CD4-positive, alpha-beta T cell treated with Interleukin-4 for 4 hours (primary cell): ENCODE data around the gene GPR153.

ENCODE experiments used
- DNase-seq: peaks from one replicate; pipeline ENCODE4 v3.0.0-alpha.2; 2020

The GPR153 gene

DNA sequence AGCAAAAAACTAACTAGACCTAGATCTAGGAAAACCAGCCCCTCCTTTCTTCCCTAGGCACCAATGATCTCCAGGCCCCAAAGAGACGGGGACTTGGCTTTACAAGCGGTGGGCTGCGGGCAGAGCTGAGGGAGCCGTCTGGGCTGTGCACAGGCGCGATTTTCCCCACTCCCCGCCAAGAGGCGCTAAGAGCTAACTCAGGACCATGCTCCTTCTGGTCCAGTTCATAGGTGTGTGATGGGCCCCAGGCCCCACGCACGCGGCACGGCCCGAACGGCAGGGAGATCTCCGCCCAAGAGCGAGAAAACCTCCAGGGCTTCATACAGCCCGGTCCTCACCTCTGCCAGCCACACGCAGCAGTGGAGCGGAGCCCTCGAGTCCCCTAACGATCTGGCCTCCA is 7.5 kb upstream of the GPR153 start:
- DNase-seq, result no peak

DNA sequence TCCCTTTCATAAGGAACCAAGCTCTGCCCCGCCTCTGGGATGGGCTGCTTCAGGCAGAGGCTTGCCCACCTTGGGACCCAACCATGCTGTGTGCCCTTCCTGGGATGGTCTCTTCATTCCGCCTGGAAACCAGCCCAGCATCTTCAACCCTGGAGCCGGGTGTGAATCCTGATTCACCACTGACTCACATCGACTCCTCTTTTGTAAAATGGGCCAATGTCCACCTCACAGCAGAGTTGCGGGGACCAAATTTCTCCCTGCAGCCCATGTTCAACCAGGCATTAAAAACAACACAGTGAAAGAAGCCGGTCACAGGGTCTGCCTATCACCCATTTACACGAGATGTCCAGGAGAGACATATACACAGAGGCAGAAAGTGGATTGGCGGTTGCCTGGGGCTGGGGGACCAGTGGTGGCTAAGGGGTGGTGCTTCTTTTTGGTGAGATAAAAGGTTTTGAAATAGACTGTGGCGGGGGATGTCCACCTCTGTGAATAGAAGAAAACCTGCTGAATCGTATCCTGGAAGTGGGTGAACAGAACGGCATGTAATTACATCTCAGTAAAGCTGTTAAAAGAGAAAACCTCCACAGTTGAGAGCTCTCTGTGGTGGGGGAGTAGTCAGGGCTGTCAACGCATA is 6.9 kb upstream of the GPR153 start:
- DNase-seq, result no peak

DNA sequence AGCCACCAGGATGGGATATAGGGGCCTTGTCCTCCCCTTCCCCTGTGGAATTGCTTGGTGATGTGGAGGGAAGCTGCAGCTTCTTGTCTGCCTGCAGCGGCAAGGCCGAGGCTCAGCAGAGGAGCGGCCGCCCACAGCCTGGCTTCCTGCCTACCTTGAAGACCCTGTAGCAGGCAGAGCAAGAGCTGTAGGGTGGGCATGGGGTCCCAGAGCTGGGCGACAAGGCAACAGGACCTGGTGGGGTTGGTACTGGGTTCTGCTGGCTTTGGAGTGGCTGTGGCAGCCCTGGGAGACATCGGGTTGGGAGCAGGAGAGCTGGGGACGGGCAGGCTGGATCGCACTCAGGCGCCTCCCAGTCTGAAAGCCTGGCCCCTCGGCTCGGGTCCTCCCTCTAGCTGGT is 5.7 kb upstream of the GPR153 start:
- DNase-seq, result no peak

DNA sequence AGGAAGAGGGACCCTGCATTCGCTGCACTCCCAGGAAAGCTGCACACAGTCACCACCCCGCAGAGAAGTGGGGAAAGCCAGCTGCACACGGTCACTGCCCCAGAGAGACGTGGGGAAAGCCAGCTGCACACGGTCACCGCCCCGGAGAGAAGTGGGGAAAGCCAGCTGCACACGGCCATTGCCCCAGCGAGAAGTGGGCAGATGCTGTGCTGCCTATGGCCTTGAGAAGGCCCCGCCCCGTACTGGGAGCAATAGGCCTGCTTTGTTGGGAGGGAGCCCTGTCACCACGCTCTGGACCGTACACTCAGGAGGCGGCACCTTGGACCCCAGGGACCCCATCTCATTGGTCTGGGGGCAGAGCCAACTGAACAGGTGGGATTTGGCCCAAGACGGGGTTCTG is 4.3 kb upstream of the GPR153 start:
- no peak for DNase-seq

DNA sequence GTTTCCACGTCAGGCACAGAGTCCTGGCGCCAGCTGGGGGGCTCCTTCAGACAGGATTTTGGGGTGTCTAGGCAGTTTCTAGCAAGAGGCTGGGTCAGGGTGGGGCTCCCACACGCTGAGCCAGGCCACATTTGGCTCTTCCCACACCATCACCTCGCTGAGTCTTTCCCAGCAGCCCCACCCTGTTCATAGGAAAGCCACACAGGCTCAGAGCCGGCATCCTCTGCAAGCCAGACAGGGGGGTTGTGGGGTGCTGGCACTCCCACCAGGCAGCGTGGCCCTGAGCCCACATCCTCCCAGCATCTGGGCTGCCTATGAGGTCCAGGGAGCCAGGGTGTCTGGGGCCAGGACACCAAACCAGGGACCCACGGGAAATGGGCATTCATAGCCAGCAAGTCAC is 2.8 kb upstream of the GPR153 start:
- no peak for DNase-seq

DNA sequence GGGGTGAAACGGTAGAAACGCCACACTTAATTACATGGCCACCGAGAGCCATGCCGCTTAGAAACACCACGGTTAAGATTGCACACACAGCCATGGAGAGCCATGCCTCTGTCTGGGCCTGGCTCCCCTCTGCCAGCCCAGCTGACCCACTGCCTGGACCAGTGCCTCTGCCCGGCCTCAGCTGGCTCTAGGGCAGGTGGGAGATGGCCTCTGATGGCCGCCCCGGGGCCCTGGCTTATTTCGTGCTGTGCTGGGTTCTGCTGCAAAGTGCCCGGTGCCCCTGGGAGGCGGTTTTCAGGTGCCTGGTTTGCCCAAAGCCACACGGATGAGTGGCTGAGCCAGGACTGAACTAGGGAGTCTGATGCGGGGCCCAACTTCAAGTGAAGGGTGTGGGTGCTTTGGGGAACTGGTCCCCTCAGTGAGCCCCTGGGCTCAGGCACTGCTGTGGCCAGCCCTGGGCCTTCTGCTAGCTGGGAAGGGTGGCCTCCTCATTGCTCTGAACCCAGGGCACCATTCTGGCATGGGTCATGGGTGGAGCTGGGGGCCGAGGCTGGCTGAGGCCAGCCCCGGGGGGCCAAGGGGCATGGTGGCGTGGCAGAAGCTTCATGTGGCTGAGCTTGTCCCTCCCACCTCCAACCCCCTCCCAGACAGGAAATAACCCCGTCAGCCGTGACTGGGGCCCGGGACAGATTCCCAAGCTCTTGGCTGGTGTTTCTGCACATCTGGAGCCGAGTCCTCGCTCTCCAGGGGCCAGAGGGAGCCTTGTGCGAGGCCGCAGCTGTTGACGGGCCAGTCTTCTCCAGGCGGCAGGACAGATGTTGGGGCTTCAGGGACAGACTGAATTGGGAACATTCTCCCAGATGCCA is 1.9 kb upstream of the GPR153 start:
- no peak for DNase-seq

DNA sequence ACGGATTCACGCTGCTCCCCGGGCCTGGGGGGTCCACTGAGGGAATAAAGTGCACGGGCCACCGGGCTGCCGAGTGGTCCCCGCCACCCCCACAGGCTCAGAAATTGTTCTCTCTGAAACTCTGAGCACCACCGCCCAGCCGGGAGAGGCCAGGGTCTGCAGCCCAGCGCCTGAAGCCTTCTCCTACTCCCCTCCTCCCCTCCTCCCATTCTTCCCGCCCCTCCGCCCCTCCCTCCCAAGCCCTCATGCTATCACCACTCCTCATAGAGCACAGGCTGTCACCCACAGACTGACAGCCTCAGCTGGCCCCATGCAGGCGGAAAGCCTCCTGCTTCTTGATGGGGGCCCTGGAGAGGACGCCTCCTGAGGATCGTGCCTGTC is 707 bp upstream of the GPR153 start:
- DNase-seq, result no peak

DNA sequence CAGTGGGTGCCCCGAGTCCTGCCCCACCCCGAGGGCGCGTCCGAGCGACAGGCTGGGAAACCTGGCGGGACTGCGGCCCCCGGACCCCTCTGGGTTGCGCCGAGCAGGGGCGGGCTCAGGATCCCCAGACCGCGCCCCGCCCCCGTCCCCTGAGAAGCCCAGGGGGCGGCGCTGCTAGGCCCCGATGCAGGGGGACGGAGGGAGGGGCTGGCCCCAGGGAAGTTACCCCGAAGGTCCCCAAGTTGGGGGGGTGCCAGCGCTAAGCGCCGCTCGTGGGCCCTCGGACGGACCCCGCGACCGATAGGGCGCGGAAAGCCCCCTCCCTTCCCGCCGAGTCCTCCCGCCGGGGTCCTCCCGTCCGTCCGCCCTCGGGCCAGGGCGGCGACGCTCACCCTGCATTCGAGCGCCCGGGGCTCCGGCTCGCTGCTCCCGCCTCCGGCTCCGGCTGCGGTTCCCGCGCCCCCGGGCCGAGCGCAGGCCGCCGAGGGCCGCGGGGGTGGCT is 414 bp downstream of the GPR153 start:
- no peak for DNase-seq

DNA sequence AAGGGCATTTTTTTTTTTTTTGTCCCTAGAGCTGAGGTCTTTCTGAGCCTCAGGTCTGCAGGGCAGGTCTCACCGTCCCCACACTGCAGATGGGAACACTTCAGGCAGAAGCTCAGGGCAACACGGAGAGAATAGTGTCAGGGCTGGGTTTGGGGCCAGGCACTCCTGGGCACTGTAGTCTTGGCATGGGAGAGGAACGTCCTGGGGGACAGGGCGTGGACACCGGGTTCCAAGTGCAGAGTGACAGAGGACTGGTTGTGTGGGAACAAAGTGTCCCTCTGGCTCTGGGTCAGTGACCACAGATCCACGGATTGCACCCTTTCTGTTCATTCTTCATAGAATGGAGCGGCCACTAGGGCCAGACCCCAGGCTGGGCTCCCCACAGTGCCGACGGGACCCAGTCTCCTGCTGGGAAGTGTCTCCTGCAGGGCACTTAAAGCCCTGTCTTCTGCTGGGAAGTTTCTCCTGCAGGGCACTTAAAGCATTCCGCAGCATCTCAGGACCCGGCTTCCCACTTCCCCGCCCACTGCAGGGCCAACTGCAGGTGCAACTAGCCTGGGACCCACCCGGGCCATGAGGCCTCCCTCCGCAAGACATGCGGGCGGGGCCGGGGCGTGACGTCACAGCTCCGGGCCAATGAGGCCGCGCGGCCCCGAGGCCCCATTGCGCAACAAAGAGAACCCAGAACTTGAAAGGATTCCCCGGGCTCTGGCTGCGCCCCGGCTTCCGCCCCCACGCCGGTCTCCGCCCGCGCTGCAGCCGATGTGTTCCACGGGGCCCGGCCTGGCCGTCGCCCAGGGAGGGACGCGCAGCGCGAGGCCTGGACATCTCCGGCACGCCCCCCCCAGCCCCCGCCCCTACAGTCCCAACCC is 1.2 kb downstream of the GPR153 start:
- peak; percentile 70 for DNase-seq

DNA sequence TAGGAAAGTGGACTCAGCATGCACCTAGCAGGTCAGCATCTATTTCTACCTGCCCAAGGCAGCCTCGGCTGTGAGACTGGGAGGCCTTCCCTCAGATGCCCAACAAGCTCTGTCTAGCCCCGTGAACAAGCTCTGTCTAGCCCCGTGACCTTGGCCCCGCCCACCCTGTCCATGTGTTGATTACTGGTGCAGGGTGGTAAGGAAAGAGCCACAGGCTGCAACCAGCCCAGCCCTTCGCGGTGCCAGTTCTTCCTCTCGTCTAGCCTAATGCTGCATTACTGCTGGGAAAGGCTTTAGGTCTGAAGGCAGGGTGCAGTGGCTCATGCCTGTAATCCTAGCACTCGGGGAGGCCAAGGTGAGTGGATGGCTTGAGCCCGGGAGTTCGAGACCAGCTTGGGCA is 2.2 kb downstream of the GPR153 start:
- no peak for DNase-seq

DNA sequence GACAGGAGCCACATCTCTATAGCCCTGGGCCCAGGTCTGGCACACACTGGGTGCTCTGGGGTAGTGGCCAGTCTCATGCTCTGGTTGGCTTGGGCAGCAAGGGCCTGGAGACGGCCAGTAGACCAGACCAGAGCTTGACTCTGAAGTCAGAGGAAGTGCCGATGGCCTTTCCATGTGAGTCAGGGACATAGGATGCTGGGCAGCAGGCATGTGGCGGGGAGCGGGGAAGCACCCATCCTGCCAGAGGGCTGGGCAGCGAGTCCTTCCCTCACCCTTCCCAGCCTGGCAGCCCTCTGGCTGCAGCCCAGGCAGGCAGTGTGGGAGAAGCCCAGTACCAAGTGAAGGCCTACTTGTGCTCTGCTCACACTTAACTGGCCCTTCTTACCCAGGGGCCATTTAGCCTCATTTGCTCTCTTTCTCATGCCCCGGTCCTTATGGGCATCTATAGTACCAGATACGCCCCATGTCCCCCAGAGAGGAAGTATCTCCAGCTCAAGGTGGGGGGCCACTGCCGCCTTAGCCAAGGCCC is 3.3 kb downstream of the GPR153 start:
- DNase-seq, result no peak

DNA sequence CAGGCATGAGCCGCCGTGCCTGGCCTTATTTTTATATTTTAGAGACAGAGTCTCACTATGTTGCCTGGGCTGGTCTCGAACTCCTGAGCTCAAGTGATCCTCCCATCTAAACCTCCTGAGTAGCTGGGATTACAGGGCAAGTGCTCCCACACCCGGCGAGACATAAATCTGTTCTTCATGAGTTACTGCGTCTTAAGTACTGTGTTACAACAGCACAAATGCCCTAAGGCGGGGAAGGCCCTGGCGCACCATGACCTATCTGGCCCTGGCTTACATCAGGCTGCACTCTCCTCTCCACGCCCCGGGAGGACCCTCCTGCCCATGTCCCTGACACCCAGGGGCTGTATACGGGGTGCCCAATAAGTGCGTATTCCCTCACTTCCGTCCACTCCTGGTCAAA is 4.3 kb downstream of the GPR153 start:
- no peak for DNase-seq

DNA sequence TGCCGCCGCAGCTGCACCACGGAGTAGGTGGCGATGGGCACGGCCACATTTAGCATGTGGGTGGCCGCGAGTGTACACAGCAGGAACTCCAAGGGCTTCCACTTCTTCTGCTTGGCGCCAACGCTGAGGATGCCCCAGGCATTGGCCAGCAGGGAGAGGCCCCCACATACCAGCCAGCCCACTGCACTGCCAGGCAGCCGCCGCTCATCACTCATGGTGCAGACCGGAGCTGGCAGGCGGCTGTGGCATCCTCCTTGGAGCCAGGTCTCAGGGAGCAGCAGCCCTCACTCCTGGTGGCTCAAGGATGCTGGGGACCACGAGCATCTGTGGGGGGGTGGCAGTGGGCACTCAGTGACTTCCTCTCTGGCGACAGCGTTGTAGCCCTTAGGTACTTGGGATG is 6.2 kb downstream of the GPR153 start:
- DNase-seq, result no peak

DNA sequence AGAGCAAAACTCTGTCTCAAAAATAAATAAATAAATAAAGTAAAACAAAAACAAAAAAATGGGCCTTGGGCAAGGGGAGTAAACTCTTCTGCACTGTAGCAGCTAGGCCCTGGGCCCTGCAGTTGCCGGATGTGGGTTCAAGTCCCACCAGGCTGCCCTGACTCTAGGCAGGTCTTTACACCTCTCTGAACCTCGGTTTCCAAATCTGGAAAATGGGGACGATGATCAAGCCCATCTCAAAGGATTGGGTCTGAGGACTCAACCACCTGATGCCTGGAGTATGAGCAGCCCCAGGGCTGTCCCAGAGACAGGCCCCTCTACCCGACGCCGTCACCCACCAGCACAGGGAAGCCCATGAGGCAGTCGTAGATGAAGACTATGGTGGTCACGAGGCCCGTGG is 7.5 kb downstream of the GPR153 start:
- no peak for DNase-seq

DNA sequence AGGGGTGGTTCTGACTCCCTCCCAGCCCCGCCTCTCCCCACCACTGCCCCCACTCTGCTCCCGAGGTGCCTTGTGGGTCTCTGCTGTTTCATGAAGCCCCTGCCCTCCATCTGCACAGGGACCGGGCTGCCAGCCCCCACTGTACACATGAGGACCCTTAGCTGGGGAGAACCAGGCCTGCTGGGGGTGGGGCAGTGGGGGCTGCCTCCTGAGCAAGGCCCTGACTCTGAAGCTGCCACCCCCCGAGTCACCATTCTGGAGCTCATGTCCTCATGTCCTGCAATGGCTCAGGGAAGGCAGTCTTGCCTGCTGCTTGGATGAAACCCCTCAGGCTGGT is 8.6 kb downstream of the GPR153 start:
- DNase-seq, result no peak

DNA sequence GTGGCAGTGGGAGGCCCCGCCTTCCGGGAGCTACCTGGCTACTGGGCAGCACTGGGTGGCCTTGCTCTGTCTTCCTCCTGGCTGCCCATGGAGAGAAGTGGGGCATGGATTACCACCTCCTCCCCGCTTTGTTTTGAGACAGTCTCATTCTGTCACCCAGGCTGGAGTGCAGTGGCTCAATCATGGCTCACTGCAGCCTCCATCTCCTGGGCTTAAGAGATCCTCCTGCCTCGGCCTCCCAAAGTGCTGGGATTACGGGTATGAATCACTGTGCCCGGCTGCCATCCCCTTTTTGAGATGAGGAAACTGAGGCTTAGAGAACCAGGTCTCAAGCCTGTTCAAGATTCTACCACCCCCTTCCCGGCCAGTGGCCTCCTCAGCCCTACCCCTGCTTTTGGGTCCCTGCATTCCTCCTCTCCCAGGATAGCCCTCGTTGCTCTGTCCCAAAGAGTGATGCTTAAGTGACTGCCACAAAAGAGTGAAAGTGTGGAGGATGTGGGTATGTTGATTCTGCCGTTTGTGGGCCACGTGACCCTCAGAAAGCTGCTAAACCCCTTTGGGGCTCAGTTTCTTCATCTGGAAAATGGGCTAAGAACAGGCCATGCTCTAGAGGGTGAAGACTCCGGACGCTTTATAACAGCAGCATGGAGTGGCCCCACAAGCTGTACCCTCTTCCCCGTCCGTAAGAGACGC is 9.1 kb downstream of the GPR153 start:
- DNase-seq, result no peak

DNA sequence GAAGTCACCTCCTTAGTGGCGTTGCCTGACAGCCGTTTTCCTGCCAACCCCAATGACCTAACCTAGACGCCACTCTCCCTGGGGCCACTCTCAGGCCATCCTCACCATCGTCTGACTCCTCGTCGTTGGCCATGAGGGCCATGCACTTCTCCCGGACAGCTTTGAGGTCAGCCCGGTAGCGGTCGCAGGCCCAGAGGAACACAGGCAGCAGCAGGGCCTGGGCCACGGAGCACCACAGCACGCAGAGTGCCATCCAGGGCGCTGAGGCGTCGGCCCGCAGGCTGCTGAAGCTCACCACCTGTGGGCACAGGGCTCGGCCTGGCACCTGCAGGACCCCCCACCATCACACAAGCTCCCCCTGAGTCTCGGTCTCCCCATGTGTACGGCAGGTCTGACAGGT is 9.7 kb downstream of the GPR153 start:
- DNase-seq, result no peak

DNA sequence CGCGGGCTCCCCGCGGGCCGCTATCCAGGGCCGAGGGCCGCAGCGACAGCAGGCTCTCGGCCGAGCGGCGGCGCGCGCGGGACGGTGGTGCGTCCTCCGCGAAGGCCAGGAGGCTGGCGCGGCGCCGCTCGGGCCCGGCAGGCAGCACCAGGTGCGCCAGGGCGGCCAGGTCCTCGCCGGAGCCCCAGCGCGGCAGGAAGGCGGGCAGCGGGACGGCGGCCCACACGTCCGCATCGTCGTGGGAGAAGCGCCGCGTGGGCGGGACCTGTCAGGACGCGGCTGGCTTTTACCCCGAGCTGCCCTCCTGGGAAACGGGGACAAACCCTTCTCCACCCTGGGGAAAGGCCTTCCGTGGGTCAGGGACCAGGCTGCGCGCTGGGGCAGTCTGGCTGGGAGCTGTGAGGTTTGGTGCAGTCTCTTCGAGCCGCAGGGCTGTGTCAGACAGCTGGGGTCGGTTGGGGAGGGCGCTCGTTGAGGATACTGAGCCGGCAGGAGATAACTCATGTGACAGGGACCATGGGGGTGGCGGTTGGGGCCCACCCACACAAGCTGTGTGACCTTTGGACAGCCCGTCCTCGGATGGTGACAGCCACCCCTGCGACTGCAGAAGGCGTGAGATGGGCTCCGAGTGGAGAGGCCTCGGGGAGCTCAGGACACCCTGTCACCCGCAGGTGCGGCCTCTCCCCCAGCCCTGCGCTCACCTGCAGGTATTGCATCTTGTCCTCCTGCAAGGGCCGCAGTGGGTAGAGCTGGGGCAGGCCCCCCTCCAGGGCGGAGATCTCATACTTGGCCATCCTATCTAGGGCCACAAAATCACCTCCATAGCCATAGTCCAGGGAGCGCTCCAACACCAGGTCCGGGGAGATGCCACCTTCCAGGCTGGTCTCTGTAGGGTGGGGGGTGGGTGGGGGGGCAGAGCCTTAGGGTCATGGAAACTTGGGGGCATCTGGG is 10.9 kb downstream of the GPR153 start:
- DNase-seq, result no peak

DNA sequence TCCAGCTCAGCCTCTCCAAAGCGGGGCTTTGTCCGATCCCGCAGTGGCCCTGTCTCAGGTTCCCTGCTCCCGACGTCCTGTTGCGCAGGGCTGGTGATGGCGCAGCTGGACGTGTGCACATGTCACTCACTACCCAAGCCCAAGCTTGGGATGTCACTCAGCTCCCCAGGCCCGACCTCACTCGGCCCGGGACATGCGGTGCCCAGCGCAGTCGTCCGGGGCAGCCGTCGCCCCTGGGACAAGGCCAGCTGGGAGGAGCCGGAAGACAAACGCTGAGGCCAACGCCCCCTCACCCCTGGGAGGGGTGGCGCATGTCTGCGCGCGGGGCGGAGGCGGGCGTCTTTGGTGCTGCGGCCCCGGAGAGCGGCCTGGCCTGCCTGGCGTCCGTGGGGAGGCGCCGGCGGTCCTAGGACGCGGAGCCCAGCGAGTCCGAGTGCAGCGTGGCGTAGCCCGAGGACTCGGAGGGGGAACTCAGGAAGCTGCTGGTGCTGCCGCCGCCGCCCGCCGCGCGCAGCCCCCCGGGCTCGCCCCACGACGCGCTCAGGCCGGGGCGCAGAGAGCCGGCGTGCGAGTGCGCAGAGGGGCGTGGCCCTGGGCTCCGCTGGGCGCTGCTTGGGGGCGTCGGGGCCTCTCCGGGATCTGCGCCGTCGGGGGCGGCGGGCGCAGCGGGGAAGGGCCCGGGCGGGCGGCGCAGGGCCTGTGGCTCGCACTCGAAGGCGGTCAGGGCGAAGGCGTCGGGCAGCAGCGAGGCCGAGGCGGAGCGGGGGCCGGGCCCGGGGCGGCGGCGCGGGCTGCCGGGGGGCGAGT is 11.8 kb downstream of the GPR153 start:
- DNase-seq, result no peak

DNA sequence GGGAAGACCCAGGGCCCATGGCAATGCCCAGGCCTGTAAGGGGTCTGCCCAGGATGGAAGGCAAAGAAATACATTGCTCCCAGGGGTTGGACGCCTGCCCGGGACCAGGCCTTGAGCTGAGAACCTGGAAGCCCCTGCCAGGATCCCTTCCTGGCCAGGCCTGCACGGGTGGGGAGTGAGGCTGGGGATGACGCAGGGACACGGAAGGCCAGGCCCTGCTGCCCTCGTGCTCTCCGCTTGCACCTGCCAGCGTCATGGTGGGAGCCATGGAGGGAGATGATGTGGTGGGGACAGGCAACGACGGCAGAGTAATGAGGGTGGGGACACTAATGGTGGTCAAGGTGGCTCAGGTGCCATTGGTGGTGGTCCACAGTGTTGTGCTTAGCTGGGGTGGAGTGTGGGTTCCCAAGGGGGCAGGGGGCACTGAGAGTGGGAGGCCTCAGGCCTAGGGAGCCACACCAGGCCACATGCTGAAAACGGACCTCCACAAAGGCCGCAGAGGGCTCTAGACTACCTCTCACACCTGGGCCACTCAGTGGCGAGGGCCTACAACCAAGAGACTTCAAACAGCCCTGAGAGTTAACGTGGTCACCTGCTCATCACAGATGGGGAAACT is 12.6 kb downstream of the GPR153 start:
- DNase-seq, result no peak
